ENCODE measurements around the gene ZDHHC5.

- TF ChIP-seq CTCF (conservative IDR thresholded peaks at IDR 0.05; ENCODE audit: low read depth, low read length) (no peak), ELK1 (IDR thresholded peaks at IDR 0.05; ENCODE audit: borderline replicate concordance, low read depth, low read length) (no peak), RFX5 (IDR thresholded peaks at IDR 0.05; ENCODE audit: low read depth, low read length) (no peak), RCOR1 (IDR thresholded peaks at IDR 0.05; ENCODE audit: insufficient replicate concordance, low read length) (no peak), MXI1 (IDR thresholded peaks at IDR 0.05; ENCODE audit: borderline replicate concordance, low read depth, low read length) (no peak), RAD21 (IDR thresholded peaks at IDR 0.05; ENCODE audit: low read length) (no peak), USF2 (IDR thresholded peaks at IDR 0.05; ENCODE audit: low read depth, low read length) (no peak), POLR2A (IDR thresholded peaks at IDR 0.05; ENCODE audit: low read depth, low read length) (no peak), NFE2L2 (IDR thresholded peaks at IDR 0.05; ENCODE audit: low read depth, low read length) (no peak), MAZ (IDR thresholded peaks at IDR 0.05; ENCODE audit: borderline replicate concordance, low read depth, low read length) (no peak)
Observed at GRCh38 chr11:57619331-57619730, 48.6 kb upstream of the ZDHHC5 start.
